HG03469 (cell line): ENCODE results near the gene SYNJ2.

ENCODE experiments used
- ATAC-seq: cut with Tn5 transposase; IDR thresholded peaks from one replicate; pipeline ENCODE4 v1.9.1; 2021; ENCODE audit warnings: mild to moderate bottlenecking, moderate library complexity, moderate number of reproducible peaks; ENCODE audit not compliant: unreplicated experiment

The SYNJ2 gene

DNA sequence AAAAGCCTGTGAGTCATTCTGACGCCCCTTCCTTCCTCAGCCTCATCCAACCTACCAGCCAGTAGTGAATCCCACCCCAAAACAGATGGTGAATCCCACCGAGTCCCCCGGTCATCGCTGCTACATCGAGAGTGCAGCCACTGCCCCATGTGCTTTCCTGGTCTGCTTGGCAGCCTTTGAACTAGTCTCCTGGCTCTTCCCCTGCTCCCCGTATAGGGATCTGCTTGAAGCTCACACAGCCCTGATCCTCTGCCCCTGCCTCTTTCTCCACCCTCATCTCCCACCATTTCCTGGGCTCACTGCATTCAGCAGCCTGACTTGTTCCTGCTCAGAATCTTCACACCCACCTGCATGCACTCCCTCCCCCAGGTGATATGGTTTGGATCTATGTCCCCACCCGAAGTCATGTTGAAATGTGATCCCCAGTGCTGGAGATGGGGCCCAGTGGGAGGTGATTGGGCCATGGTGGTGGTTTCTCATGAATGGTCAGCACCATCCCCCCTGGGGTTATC lies 14.6 kb downstream of the SYNJ2 start:
- no peak for ATAC-seq

DNA sequence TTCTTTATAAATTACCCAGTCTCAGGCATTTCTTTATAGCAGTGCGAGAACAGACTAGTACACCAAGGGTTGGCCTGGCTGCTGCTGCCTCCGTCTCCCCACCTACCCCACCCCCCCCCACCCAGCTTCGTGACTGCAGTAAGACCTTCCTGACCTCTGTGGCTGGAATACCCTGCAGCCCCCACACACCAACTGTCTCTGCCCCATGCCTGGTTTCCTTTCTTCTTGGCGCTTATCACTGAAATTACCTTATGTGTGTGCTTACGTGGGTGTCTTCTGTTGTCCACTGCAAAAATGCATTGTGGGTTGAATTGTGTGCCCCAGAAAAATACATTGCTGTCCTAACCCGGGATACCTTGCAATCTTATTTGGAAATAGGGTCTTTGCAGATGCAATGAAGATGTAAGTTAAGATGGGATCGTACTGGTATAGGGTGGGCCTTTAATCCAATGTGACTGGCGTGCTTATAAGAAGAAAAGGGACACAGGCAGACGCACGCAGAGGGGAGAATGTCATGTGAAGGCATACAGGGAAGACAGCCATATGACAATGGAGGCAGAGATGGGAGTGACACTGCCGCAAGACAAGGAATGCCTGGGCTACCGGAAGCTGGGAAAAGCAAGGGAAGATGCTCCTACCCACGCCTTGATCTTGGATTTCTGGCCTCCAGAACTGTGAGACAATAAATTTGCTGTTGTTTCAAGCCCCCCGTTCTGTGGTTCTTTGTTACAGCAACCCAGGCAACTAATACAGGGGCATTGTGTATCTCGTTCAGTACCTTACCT lies 15.4 kb downstream of the SYNJ2 start:
- ATAC-seq = no peak

- ATAC-seq = no peak
Observed at GRCh38 chr6:157997893-157998608, 16.4 kb downstream of the SYNJ2 start.

DNA sequence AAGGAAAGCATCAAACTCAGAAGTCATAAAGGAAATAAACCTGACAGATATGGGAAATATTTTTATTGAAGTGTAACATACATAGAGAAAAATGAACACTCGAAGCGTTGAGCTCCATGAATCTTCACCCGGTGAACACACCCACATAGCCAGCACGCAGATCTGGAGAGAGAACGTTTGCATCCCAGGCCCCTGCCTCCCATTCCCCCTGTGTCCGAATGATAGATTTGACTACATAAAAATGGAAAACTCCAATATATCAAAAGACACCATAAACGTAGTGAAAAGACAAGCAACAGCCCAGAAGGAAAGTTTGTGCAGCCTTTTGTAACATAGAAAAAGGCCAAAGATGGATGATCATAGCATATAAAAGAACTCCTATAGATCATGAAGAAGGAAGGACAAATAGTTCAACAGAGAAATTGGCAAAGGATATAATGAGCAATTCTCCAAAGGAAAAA lies 17.1 kb downstream of the SYNJ2 start:
- ATAC-seq = no peak

GRCh38 chr6:157999168-158000051 lies 17.7 kb downstream of the SYNJ2 start:
- ATAC-seq = no peak

- no peak for ATAC-seq
Observed at GRCh38 chr6:158000530-158001307, 19.1 kb downstream of the SYNJ2 start.

DNA sequence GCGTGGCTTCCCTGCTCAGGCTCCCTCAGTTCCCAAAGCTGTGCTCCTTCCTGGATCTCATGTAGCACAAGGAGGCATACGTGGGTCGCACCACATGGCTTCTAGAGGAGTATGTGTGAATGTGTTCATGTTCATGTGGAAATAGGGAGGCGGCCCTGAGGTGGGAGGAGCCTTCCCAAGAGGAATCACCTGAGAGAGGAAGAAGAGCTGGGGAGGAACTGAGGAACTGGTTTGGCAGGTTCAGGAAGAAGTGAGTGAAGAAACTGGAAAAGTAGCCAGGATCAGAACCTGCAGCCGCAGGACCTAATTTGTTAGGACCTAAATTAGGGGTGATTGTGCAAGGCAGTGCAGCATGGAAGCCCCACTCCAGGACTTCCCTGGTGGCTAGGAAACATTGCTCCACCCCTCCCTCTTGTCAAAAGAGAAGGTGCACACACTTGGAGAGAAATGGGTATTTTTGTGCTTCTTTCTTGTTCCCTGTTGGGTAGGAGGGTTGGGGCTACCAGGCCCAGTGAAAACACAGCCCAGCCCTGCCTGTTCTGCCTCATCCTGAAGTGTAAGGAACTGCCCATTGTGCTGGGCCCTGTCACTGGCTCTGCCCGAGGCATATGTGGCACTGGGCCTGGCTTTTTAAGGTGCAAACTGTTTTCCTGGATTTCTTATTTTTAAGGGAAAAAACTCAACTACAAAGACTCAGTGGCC lies 20.7 kb downstream of the SYNJ2 start:
- no peak for ATAC-seq

- no peak for ATAC-seq
Observed at GRCh38 chr6:158002951-158003853, 21.5 kb downstream of the SYNJ2 start.

- ATAC-seq = no peak
Observed at GRCh38 chr6:158003910-158004700, 22.4 kb downstream of the SYNJ2 start.

DNA sequence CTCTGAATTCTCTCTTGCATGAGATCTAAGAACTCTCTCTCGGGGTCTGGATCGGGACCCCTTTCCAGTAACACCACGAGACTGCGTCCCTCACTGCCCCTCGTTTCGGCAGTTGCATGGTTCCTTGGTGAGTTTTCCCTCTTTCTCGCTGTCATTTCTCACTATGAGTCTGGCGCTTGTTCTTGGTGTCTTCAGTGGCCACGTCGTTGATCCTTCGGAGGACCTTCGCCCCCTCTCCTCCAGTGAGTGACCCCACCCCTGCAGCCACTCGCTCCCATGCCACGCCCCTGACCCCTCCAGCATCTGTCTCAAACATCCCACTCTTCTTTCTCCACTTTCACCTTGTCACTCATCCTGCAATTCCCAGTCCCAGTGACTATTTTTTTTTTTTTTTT lies 23.0 kb downstream of the SYNJ2 start:
- no peak for ATAC-seq

DNA sequence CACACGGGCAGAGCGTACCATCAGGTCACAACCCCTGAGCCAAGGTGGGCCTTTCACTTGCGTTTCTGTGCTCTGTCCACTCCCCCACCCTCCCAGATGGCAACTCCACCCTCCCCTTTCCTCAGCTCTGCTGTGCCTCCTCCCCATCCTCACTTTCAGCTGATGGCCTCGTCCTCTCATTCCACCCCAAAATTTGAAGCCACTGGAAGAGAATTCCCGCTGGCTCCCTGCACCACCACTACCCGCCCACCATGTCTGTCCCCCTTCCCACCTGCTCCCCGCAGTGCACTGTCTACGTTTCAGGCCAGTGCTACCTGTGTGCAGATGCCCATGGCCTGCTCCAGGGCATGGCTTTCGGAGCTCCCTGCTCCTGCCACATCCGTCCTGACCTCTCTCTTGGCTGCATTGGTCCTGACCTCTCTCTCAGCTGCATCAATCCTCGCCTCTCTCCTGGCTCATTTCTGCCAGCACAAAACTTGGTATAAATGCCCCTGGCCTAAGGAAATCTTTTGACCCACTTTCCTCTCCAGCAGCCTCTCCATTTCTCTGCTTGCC lies 24.0 kb downstream of the SYNJ2 start:
- no peak for ATAC-seq

DNA sequence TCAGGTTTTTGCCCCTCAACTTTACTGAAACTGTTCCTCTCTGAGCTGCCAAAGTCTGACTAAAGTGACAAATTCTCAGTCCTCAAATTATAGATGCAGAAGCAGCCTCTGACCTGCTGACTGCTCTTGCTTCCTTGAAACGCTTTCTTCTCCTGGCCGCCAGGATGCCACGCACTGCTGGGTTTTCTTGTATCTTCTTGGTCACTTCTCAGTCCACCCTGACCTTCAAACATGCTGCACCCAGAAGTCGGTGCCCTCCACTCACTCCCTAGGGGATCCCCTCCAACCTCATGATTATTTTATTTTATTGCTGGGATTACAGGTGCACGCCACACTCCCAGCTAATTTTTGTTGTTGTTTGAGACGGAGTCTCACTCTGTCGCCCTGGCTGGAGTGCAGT lies 24.7 kb downstream of the SYNJ2 start:
- no peak for ATAC-seq

GRCh38 chr6:158006821-158007570 lies 25.3 kb downstream of the SYNJ2 start:
- no peak for ATAC-seq

GRCh38 chr6:158008864-158009113 lies 27.1 kb downstream of the SYNJ2 start:
- no peak for ATAC-seq

DNA sequence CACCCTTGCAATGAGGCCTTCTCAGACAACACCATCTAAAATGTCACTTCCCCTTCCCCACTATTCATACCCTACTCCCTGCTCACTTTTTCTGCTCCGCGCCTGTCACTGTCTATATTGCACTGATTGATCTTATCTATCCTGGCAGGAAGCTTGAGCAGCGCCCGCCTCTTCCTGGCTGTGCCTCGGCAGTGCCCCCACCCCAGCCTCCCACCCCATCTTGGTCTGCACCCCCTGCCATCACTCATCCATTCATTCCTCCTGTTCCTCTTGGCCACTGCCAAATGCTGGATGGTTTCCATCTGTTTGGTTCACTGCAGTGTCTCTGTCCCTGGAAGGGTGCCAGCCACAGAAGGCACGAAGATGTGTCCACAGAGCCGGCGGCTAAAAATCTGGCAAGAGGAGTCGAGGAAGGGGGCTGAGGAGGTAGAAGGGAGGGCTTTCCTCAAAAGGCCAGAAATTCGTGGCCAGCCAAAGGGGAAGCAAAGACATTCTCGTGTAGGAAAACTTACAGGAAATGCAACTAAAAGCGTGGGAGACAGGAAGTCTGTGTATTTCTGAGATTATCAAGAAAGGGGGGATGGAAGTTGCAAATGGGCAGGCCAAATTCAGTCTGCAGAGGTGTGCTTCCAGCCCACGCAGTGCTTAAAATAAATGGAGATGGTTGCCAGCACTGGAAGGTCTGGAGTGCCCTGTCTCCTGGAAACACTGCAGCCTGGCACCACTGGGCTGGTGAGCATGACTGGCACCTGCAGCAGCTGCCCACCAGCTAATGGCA lies 27.6 kb downstream of the SYNJ2 start:
- ATAC-seq = no peak

DNA sequence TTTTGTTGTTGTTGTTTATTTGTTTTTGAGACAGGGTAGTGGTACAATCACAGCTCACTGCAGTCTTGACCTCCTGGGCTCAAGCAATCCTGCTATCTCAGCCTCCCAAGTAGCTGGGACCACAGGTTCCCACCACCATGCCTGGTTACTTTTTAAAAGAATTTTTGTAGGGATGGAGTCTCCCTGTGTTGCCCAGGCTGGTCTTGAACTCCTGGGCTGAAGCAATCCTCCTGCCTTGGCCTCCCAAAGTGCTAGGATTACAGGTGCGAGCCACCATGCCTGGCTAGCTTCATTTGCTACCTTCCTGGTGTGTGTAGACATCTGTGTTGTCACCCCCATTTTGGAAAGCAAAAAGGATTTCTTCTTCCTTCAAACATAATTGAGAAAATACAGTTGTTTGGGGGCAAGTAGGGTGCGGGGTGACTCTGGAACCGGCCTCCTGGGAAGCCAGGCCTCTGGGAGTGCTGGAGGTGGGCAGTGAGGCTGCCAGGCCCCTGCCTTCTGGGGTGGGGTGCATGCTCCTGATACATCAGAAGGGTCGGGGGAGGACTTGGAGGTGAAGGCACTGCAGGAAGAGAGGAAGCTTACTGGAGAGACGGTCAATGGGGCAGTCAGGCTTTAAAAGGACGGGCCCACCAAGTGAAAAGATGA lies 28.4 kb downstream of the SYNJ2 start:
- ATAC-seq = no peak
